OCI-M2 (cell line): ENCODE measurements around the gene ZNF333.
"Not testable (repeated sequence)": the region's sequence is repeated elsewhere in the genome, so short reads cannot be mapped to it uniquely, and the experiment has no call there.

Source experiments
- DNase-seq: peaks from one replicate; lab custom pipeline; 2025; ENCODE audit not compliant: unreplicated experiment; lab: John Stamatoyannopoulos, UW

Gene ZNF333

DNA sequence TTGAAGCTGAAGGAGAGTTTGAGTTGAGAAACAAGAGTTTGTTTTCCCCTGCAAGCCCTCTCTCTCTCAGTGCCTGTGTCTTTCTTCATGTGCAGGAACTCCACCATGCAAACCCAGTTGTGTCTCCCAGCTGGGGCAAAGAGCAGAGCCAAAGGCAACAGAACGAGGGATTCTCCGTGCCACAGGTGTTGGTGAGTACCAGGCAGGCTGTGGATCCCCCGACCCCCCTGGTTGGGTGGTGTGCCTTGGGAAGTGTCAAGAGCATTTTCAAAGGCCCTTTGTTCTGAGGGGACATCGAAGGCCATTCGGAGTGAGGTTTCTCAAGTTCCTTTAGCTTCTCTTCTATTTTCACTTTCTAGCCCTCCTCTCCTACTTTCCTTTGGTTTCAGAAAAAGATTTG, 5.6 kb downstream of the ZNF333 start:
- DNase-seq: no peak

DNA sequence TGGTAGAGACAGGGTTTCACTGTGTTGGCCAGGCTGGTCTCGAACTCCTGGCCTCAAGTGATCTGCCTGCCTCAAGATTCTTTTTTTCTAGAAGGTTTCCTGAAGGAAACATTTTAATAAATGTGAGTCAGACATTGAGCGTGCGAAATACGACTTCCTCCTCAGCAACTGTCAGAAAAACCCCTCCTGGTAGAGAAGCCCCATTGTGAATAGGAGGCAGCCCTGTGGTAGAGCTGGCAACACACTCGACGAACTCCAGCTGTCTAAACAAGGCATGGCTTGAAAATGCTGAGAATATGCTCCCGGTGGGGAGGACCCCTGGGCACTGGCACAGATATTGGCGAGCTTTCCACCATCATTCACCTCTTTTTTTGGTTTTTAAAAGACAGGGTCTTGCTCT, 9.8 kb downstream of the ZNF333 start:
- DNase-seq: no peak

DNA sequence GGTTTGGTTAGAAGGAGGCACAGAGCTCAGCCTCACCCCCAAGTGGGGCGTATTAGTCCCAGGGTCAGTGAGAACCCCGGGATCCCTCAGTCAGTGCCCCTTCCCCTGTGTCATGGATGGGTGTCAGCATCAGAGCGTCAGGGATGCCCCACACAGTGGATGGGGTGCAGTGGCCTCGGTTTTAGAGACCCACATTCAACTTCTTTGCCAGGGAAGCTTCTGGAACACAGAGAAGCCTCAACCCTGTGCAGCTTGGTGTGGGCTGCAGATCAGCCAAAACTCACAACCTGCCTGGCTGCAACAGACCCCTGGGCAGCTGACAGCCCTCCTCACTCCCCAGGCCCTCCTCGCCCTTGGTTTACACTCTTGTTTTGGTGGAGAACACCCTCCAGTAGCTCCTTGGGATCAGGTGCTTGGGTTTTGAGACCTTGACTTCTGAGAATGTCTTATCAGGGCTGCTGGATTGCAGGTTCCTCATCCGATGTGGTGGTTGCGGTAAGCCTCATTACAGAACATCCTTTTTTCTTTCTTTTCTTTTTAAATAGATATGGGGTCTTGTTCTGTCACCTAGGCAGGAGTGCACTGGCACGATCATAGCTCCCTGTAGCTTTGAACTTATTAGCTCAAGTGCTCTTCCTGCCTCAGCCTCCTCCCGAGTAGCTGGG, 11.0 kb downstream of the ZNF333 start:
- DNase-seq: no peak

DNA sequence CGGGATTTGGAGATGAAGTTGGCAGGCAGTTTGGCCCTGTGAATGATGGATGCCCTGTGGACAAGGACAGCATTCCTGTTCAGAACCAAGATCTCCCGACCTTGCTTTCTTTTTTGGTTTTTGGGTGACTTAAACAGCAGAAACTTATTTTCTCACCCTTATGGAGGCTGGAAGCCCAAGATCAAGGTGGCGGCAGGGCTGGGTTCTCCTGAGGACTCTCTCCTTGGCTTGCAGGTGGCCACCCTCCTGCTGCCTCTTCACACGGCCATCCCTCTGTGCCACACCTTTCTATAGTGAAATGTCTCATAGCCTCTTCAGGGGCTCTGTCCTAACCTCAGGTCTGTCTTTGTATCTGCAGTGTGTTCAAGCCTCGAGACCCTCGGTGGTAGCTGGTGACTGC, 14.0 kb downstream of the ZNF333 start:
- DNase-seq: no peak

DNA sequence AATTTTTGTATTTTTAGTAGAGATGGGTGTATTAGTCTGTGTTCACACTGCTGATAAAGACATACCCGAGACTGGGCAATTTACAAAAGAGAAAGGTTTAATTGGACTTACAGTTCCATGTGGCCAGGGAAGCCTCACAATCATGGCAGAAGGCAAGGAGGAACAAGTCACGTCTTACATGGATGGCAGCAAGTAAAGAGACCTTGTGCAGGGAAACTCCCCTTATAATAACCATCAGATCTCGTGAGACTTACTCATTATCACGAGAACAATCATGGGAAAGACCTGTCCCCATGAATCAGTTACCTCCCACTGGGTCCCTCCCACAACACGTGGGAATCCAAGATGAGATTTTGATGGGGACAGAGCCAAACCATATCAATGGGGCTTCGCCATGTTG, 14.6 kb downstream of the ZNF333 start:
- DNase-seq: no peak

DNA sequence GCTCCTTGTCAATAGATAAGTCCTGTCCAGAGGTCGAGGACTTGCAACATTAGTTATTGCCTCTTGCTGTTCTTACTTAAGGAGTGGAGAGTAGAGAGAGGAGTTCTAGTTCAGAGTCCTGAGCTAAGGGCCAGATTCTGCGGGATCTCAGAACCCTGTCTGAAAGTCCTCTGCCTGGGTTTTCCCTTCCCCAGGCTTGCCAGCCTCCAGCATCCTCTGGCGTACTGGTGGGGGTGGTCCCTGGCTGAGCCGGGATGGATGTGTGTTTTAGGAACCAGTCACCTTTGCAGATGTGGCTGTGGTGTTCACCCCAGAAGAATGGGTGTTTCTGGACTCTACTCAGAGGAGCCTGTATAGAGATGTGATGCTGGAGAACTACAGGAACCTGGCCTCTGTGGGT, 26.0 kb downstream of the ZNF333 start:
- no peak for DNase-seq

DNA sequence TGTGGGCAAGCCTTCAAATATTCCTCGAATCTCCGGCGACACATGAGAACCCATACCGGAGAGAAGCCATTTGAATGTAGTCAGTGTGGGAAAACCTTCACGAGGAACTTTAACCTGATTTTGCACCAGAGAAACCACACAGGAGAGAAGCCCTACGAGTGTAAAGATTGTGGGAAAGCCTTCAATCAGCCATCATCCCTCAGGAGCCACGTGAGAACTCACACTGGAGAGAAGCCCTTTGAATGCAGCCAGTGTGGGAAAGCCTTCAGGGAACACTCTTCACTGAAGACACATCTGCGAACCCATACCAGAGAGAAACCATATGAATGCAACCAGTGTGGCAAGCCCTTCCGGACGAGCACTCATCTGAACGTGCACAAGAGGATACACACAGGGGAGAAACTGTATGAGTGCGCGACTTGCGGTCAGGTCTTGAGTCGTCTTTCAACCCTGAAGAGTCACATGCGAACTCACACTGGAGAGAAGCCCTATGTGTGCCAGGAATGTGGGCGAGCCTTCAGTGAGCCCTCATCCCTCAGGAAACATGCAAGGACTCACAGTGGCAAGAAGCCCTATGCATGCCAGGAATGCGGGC, 28.8 kb downstream of the ZNF333 start:
- no peak for DNase-seq

DNA sequence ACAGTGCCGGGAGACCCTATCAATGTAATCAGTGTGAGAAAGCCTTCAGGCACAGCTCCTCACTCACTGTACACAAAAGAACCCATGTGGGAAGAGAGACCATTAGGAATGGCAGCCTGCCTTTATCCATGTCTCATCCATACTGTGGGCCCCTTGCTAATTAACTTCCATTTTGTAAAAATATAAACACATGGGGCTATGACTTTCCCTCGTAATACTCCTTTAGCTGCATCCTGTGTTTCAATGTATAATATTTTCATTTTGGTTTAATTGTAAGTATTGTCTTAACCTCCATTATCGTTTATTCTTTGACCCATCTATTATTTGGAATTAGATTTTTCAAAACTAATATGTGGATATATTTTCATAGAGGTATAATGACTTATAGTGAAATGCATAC, 29.3 kb downstream of the ZNF333 start:
- DNase-seq: no peak

DNA sequence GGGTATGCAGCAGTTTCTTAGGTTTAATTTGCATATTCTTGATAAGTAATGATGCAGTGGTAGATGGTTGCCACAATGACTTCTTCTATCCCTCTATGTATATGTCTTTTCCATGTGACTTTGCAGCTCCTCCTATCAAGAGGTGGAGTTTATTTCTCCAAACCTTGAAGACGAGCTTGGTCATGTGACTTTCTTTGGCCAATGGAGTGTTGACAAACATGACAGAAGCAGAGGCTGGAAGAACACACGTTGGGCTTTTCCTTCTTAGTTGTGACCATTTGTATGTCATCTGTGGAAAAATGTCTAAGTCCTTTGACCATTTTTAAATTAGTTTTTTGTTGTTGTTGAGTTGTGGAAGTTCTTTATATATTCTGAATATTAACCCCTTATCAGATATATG, 32.3 kb downstream of the ZNF333 start:
- DNase-seq: no peak

DNA sequence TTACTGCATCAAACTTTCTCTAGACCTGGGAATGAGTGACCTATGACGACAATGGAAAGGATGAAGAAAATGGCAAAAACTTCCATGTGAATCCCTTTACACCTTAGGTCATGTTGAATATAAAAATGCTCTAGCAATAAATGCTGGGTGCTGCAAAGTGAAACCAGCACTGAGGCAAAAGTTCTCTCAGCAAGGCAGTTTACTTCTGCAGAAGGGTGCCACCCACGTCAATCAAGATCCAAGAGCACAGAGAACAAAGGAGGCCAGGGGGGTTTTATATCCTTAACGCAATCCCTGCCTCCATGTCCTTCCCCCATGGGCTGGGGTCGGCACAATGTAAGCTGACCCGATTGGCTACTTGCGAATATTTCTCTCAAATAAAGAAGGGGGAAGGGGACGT, 38.7 kb downstream of the ZNF333 start:
- no peak for DNase-seq

DNA sequence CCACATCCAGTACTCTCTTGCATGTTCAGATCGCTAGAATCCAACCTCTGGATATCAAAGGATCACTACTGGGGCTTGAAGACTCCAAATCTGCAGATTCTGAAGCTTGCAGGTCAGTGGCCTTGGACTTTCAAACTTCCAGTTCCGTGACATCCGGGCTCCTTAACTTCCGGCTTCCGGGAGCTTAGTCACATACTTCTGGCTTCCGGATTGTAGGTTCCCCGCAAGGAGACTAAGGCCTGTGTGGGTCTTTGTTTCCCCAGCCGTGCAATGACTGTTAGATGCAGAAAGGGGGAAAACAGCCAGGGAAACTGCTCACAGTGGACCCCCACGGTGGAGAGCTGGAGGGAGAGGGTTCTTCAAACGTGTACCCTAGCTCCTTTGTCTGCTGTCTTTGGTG, 41.4 kb downstream of the ZNF333 start:
- no peak for DNase-seq

DNA sequence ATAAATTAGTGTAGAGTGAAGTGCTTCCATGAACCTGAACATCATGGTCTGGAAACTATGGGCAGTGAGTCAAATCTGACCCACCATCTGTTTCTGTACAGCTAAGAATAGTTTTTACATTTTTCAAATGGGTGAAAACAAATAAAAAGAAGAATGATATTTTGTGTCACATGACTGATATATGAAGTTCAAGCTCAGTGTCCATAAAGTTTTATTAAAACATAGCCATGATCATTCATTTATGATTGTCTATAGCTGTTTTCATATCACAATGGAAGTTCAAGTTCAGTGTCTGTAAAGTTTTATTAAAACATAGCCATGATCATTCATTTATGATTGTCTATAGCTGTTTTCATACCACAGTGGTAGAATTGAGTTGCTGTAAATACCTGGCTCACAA, 42.7 kb downstream of the ZNF333 start:
- no peak for DNase-seq

DNA sequence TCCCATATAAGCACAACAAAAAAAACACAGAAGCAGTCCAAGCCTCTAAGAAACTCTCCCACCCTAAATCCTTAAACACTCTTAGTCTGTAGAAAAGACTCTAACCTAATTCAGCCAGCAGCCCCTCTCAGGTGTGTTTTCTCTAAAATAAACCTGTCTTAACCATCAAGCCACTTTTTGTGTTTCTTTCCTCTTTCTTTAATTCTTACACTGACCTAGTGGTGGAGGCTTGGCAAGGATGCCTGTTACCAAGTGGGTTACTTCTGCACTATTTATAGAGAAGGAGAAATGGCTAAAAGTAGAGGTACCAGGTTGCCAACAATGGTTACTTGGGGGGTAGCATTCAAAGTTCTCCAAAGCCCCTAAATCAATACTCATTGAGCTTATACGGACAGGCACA, 43.7 kb downstream of the ZNF333 start:
- no peak for DNase-seq

DNA sequence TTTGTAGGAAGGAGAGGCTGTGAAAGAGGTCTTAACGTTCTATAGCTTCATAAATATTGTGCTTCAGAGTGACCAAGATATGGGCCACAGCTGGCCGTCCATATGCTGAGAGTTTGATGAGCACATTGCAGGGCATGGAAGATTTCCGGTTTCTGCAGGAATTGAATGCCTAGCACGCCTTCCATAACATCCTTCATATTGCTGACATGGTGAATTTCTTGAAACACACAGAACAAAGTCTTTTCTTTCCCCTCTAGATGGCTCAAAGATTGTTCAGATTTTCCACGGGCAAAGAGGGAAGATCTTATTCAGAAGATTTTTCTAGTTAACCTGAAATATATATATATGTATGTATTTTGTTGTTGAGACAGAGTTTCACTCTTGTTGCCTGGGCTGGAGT, 46.1 kb downstream of the ZNF333 start:
- DNase-seq: no peak

DNA sequence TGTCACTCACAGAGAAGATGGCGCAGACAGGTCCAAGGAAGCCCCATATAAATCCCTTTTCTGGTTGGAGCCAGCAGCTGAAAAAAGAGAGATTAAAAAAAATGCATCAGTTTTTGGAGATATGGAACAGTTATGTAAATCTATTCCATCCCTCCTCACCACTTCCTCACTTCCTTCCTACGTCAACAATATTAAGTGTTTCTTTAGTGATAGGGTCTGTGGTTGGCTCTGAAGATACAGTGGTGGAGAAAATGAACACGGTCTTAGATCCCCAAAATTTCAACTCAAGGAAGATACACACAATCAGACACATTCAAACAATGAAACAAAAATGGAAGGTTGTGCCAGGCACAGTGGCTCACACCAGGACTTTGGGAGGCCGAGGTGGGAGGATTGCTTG, 57.0 kb downstream of the ZNF333 start:
- no peak for DNase-seq

DNA sequence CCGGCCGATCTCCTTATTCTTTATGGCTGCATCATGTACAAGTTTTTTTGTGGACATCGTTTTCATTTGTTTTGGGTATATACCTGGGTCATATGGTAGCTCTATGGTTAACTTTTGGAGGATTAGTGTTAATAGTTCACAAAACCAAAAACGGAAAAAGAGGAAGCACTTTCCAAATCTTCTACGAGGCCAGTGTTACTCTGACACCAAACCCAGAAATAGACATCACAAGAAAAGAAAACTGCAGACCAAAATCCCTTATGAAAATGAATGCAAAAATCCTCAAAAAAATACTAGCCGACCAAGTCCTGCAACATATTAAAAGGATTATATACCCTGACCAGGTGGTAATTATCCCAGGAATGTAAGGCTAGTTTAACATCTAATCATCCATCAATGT, 58.8 kb downstream of the ZNF333 start:
- no peak for DNase-seq

DNA sequence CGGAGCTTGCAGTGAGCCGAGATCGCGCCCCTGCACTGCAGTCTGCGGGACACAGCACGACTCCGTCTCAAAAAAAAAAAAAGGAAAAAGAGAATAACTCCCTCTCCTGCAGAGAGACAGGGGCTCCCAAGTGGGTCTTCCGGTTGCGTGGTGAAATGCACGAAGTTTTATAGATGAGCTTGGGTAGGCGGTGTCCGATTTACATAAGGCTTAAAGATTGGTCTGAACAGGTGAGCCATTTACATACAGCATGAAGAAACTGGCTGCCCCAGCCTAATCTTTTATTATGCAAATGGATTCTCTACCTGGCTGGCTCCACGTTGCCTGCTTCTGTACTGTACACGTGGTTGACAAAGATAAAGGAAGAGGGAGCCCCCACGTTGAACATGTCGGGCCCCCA, 69.0 kb downstream of the ZNF333 start:
- DNase-seq: no peak

DNA sequence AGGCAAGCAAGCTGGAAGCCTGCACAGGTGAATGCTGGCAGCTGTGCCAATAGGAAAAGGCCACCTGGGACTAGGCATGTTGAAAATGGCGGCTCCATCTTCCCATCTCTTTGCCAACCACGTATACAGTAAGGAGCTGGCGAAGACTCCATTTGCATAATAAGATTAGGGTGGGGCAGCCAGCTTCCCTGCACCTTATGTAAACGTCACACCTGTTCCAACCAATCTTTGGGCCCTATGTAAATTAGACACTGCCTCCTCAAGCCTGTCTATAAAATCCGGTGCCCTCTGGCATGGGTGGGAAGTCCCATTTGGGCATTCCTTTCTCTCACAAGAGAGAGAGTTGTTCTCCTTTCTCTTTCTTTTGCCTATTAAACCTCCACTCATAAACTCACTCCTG, 71.8 kb downstream of the ZNF333 start:
- no peak for DNase-seq

DNA sequence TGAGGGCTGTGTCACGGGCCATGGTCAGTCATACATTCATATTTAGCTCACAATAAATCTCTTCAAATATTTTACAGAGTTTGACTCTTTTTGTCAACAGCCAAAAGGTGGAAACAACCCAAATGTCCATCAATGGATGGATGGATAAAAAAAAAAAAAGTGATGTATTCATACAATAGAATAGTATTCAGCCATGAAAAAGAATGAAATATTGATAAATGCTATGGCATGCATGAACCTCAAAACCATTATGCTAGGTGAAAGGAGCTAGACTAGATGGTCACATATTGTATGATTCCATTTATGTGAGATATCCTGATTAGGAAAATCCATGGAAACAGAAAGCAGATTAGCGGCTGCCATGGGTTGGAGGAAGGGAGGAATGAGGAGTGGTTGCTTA, 72.3 kb downstream of the ZNF333 start:
- no peak for DNase-seq

DNA sequence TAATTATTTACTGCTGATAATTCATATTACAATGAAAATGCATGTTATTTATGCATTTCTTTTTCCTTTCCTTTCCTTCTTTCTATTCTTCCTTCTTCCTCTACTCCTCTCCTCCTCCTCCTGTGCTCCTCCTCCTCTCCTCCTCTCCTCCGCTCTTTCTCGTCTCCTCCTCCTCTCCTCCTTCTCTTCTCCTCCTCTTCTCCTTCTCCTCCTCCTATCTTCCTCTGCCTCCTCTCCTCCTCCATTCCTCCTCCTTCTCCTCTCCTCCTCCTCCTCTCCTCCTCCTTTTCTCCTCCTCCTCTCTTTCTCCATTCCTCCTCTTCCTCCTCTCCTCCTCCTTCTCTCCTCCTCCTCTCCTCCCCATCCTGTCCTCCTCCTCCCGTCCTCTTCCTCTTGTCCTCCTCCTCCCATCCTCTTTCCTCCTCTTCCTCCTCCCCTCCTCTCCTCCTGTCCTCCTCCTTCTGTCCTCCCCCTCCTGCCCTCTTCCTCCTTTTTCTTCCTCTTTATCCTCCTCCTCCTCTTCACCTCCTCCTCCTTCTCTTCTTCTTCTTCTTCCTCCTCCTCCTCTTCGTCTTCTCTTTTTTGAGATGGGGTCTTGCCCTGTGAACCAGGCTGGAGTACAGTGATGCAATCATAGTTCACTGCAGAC, 73.8 kb downstream of the ZNF333 start:
- no peak for DNase-seq

DNA sequence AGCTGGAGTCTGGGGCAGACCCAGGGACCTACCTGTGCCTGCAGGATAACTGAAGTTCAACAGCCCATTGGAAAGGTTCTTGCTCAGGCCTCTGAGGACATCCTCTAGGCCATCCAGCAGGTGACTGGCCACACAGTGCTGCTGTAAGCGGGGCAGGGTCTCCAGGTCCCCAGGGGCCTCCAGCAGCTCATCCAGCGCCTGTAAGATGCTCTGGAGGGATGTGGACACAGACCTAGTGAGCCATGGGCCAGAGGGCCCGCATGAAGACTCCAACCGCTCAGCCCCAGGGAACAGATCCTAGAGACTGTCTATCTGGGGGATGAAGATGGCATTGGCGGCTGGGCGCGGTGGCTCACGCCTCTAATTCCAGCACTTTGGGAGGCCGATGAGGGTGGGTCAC, 74.6 kb downstream of the ZNF333 start:
- DNase-seq: no peak

DNA sequence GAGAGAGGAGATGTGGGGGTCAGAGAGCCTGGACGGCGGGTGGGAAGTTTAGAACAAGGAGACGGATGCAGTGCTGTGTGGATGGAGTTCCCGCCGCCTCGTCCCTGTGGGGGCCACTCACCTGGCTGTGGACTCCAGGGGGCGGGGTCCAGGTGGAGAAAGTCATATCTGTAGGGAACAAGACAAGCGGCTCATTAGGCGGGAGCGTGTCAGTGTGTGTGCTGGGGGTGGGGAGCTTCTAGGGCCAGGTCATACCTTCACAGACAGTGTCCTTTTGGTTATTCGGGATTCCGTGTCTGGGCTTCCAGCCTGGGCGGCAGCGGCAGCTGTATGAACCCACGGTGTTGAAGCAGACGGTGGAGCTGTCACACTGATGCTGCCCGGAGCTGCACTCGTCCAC, 75.6 kb downstream of the ZNF333 start:
- not testable (repeated sequence) for DNase-seq

DNA sequence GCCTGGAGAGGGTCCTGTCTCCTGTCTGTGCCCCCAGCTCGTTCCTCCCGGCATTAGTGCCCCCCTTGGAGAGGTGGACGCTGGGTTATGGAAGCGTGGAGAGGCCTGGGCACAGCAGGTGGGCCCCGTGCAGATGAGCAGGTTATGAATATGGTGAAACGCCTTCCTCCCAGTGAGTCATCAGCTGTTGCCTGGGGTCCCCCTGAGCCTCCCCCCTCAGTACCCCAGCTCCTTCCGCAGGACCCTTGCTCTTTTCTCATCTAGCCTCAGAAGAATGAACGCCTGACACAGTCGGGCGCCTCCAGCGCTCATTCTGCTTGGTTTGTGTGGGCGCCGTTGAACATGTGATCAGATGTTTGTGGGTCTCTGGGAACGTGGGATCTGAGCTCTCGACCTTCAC, 76.0 kb downstream of the ZNF333 start:
- not testable (repeated sequence) for DNase-seq
